ENCODE data around the gene L3MBTL1. TPM values are rescaled to one million over a fixed set of nuclear protein-coding genes. Genes with fewer than 3 reads are reported as not detected.

The L3MBTL1 gene
- total and polyA plus RNA-seq, 4 donors, result 22.1 to 52.8 (median 29.5) TPM

- no peak overlapping the region for H3K4me3 ChIP-seq (ENCODE audit: low read depth, low read length)
- 89% methylated on average over 16 of the region's 17 CpGs for WGBS (ENCODE audit: insufficient coverage)
- peaks cover 32% of the 10 kb centered on the region for H3K36me3 ChIP-seq (ENCODE audit: control insufficient read depth, insufficient read depth, low read length)
- H3K27ac ChIP-seq (ENCODE audit: low read depth, low read length), result no peak overlapping the region
- H3K4me1 ChIP-seq (ENCODE audit: control insufficient read depth, insufficient read depth, low read length), result no peaks in the 10 kb centered on the region
- no peaks in the 10 kb centered on the region for H3K9me3 ChIP-seq (ENCODE audit: control insufficient read depth, insufficient read depth, low read length)
- no peak for DNase-seq (ENCODE audit: low read depth in 4 of 6, low spot score in 6 of 6)
- H3K27me3 ChIP-seq (ENCODE audit: control insufficient read depth, insufficient read depth, low read length), result no peaks in the 10 kb centered on the region
Observed at GRCh38 chr20:43539975-43540672, 32.6 kb downstream of the L3MBTL1 start.

DNA sequence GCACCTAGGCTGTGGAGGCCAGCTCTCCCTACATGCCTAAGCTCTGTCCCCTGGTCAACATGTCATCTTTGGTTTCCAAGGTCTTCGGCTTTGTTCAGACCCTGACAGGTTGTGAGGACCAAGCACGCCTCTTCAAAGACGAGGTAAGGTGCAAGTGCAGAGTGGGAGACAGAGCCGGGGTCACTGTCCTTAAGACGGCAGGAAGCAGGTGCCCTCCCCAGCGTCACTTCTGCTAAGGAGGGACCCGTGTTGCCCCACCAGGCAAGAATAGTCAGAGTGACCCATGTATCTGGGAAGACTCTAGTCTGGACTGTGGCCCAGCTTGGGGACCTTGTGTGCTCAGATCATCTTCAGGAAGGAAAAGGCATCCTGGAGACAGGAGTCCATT, 33.2 kb downstream of the L3MBTL1 start:
- no peak overlapping the region for H3K4me3 ChIP-seq (ENCODE audit: low read depth, low read length)
- H3K36me3 ChIP-seq (ENCODE audit: control insufficient read depth, insufficient read depth, low read length), result peaks cover 30% of the 10 kb centered on the region
- no peak for DNase-seq (ENCODE audit: low read depth in 4 of 6, low spot score in 6 of 6)
- no peaks in the 10 kb centered on the region for H3K27me3 ChIP-seq (ENCODE audit: control insufficient read depth, insufficient read depth, low read length)
- H3K9me3 ChIP-seq (ENCODE audit: control insufficient read depth, insufficient read depth, low read length), result no peaks in the 10 kb centered on the region
- H3K27ac ChIP-seq (ENCODE audit: low read depth, low read length), result no peak overlapping the region
- 88% methylated on average over 7 of the region's 7 CpGs for WGBS (ENCODE audit: insufficient coverage)
- no peaks in the 10 kb centered on the region for H3K4me1 ChIP-seq (ENCODE audit: control insufficient read depth, insufficient read depth, low read length)

DNA sequence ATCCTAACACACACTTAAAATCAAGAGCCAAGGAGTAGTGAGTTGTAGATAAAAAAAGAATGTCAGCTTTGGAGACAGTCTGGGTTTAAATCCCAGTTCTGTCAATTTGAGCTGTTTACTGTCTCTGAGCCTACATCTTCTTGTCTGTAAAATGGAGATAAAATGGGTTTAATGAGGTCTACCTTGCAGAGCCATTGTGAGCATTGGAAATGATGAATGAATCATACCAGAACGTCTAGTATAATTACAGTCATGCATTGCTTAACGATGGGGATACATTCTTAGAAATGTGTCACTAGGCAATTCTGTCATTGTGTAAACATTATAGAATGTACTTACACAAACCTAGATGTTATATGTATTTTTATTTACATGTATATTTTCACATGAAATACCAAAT, 33.7 kb downstream of the L3MBTL1 start:
- Histone ChIP-seq H3K27me3 (ENCODE audit: control insufficient read depth, insufficient read depth, low read length) (no peaks in the 10 kb centered on the region), H3K4me1 (ENCODE audit: control insufficient read depth, insufficient read depth, low read length) (no peaks in the 10 kb centered on the region), H3K4me3 (ENCODE audit: low read depth, low read length) (no peak overlapping the region), H3K9me3 (ENCODE audit: control insufficient read depth, insufficient read depth, low read length) (no peaks in the 10 kb centered on the region), H3K27ac (ENCODE audit: low read depth, low read length) (no peak overlapping the region), H3K36me3 (ENCODE audit: control insufficient read depth, insufficient read depth, low read length) (peaks cover 24% of the 10 kb centered on the region)
- peak in 1 of 6 donors; percentile 3 for DNase-seq (ENCODE audit: low read depth in 4 of 6, low spot score in 6 of 6)
- WGBS (ENCODE audit: insufficient coverage), result no CpG with 5 or more reads among the region's 2 CpGs

GRCh38 chr20:43542161-43542560, 34.7 kb downstream of the L3MBTL1 start:
- Histone ChIP-seq H3K27ac (ENCODE audit: low read depth, low read length) (no peak overlapping the region), H3K4me1 (ENCODE audit: control insufficient read depth, insufficient read depth, low read length) (no peaks in the 10 kb centered on the region), H3K27me3 (ENCODE audit: control insufficient read depth, insufficient read depth, low read length) (no peaks in the 10 kb centered on the region), H3K4me3 (ENCODE audit: low read depth, low read length) (no peak overlapping the region), H3K36me3 (ENCODE audit: control insufficient read depth, insufficient read depth, low read length) (peaks cover 22% of the 10 kb centered on the region), H3K9me3 (ENCODE audit: control insufficient read depth, insufficient read depth, low read length) (no peaks in the 10 kb centered on the region)
- 100% methylated on average over 2 of the region's 5 CpGs for WGBS (ENCODE audit: insufficient coverage)
- no peak for DNase-seq (ENCODE audit: low read depth in 4 of 6, low spot score in 6 of 6)

DNA sequence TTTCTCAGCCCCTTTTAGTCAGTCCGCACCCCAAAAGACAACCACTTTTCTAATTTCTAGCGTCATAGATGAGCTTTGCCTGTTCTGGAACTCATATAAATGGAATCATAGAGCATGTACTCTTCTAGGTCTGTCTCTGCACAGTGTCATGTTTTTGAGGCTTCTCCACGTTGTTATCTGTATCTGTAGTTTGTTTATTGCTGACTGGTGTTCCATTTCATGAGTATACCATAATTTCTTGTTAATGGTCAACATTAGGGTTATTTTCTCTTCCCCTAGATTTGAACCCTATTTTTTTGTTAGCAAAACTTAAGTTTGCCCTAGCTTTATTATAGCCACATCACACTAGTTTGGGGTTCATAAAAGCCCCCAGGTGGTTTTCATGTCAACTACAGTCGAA, 35.2 kb downstream of the L3MBTL1 start:
- Histone ChIP-seq H3K27me3 (ENCODE audit: control insufficient read depth, insufficient read depth, low read length) (no peaks in the 10 kb centered on the region), H3K27ac (ENCODE audit: low read depth, low read length) (no peak overlapping the region), H3K4me1 (ENCODE audit: control insufficient read depth, insufficient read depth, low read length) (no peaks in the 10 kb centered on the region), H3K9me3 (ENCODE audit: control insufficient read depth, insufficient read depth, low read length) (no peaks in the 10 kb centered on the region), H3K36me3 (ENCODE audit: control insufficient read depth, insufficient read depth, low read length) (peaks cover 27% of the 10 kb centered on the region), H3K4me3 (ENCODE audit: low read depth, low read length) (no peak overlapping the region)
- no CpG with 5 or more reads among the region's 4 CpGs for WGBS (ENCODE audit: insufficient coverage)
- DNase-seq (ENCODE audit: low read depth in 4 of 6, low spot score in 6 of 6), result no peak

DNA sequence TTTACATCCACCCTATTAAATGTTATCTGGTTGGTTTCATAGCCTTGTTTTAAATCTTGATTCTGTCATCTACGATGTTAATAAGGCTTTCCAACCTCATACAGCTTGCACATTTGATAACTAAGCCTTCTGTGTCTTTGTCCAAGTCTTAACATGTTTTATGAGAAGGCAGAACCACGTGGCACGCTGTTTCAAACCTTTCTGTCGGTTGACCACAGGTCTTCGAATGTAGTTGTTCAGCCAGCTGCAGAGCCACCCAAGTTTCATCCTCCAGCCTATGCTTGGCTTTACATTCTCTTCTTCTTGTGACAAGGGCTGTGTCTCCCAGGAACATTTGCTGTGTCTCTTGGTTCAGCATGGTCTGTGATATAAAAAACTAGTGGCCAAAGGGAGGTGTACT, 35.6 kb downstream of the L3MBTL1 start:
- H3K27ac ChIP-seq (ENCODE audit: low read depth, low read length), result no peak overlapping the region
- DNase-seq (ENCODE audit: low read depth in 4 of 6, low spot score in 6 of 6), result no peak
- H3K4me1 ChIP-seq (ENCODE audit: control insufficient read depth, insufficient read depth, low read length), result no peaks in the 10 kb centered on the region
- H3K9me3 ChIP-seq (ENCODE audit: control insufficient read depth, insufficient read depth, low read length), result no peaks in the 10 kb centered on the region
- no peak overlapping the region for H3K4me3 ChIP-seq (ENCODE audit: low read depth, low read length)
- no peaks in the 10 kb centered on the region for H3K27me3 ChIP-seq (ENCODE audit: control insufficient read depth, insufficient read depth, low read length)
- 94% methylated on average over 5 of the region's 5 CpGs for WGBS (ENCODE audit: insufficient coverage)
- peaks cover 31% of the 10 kb centered on the region for H3K36me3 ChIP-seq (ENCODE audit: control insufficient read depth, insufficient read depth, low read length)

GRCh38 chr20:43544501-43544900, 37.0 kb downstream of the L3MBTL1 start:
- no peaks in the 10 kb centered on the region for H3K9me3 ChIP-seq (ENCODE audit: control insufficient read depth, insufficient read depth, low read length)
- H3K27ac ChIP-seq (ENCODE audit: low read depth, low read length), result no peak overlapping the region
- no peak for DNase-seq (ENCODE audit: low read depth in 4 of 6, low spot score in 6 of 6)
- no peaks in the 10 kb centered on the region for H3K27me3 ChIP-seq (ENCODE audit: control insufficient read depth, insufficient read depth, low read length)
- H3K4me1 ChIP-seq (ENCODE audit: control insufficient read depth, insufficient read depth, low read length), result no peaks in the 10 kb centered on the region
- WGBS (ENCODE audit: insufficient coverage), result 96% methylated on average over 9 of the region's 9 CpGs
- H3K36me3 ChIP-seq (ENCODE audit: control insufficient read depth, insufficient read depth, low read length), result peaks cover 33% of the 10 kb centered on the region
- H3K4me3 ChIP-seq (ENCODE audit: low read depth, low read length), result no peak overlapping the region

DNA sequence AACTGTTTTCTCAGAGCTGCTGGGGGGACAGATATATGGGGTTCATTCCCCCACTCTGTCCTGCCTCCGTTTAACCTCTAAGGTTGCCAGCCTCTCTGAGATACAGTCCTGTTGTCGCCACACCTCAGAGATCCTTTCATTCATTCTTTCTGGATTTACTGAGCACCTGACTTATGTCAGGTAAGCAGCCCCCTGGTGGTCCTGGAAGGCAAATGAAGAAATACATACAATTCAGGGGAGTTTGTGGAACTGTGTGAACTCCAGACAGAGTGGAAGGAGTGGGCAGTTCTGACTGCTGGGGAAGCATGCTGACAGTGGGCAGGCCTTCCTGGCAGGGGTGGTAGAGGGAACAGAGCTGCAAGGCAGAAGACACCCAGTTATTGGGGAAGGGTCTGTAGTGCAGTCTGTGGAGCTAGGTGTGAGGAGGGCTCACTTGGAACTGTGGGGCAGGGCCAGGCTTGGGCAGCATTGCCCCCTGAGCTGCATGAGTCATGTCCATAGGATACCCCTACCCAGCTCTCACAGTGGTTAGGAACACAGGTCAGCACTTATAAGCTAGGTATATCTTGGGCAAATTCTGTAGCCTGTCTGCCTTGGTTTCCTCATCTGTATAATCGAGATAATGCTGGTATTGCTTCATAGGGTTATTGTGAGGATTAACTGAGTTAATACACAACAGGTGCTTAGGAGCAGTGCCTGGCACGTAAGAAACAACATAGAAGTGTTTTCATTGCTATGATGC, 38.5 kb downstream of the L3MBTL1 start:
- H3K27ac ChIP-seq (ENCODE audit: low read depth, low read length), result no peak overlapping the region
- WGBS (ENCODE audit: insufficient coverage), result 93% methylated on average over 2 of the region's 4 CpGs
- H3K27me3 ChIP-seq (ENCODE audit: control insufficient read depth, insufficient read depth, low read length), result no peaks in the 10 kb centered on the region
- H3K36me3 ChIP-seq (ENCODE audit: control insufficient read depth, insufficient read depth, low read length), result peaks cover 20% of the 10 kb centered on the region
- DNase-seq (ENCODE audit: low read depth in 4 of 6, low spot score in 6 of 6), result no peak
- no peaks in the 10 kb centered on the region for H3K9me3 ChIP-seq (ENCODE audit: control insufficient read depth, insufficient read depth, low read length)
- H3K4me3 ChIP-seq (ENCODE audit: low read depth, low read length), result no peak overlapping the region
- H3K4me1 ChIP-seq (ENCODE audit: control insufficient read depth, insufficient read depth, low read length), result no peaks in the 10 kb centered on the region

DNA sequence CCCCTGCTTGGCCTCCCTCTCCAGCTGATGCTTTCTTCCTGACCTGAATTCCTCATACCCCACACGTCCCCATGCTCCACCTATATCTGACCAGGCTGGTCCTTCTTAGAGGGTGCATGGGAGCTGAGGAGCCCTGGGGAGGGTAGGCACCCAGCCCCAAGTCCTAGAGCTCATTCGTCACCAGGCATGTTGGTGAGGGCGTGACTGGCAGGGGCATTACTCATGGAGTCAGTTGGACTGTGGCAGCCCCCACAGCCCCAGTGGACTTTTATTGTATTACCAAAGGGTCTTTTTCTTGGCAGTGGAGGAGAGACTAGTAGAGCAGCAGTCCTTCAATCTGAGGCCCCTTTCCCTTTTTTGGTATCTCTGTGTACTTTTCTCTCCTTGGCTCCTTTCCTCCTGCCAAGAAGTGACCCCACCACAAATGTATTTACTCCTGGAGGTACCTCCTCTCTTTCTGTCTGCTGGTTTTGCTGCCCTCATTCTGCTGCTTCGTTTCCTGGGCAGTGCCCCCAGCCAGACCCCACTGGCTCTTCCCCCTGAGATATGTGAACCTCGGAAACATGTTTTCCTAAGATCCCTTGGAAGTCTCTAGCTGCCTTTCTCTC, 40.9 kb downstream of the L3MBTL1 start:
- Histone ChIP-seq H3K4me1 (ENCODE audit: control insufficient read depth, insufficient read depth, low read length) (no peaks in the 10 kb centered on the region), H3K36me3 (ENCODE audit: control insufficient read depth, insufficient read depth, low read length) (peaks cover 20% of the 10 kb centered on the region)
- 71% methylated on average over 4 of the region's 5 CpGs for WGBS (ENCODE audit: insufficient coverage)

More for the DNA sequence above, 40.9 kb downstream of the L3MBTL1 start:
- H3K4me3 ChIP-seq (ENCODE audit: low read depth, low read length), result no peak overlapping the region
- H3K27me3 ChIP-seq (ENCODE audit: control insufficient read depth, insufficient read depth, low read length), result no peaks in the 10 kb centered on the region
- DNase-seq (ENCODE audit: low read depth in 4 of 6, low spot score in 6 of 6), result no peak
- no peaks in the 10 kb centered on the region for H3K9me3 ChIP-seq (ENCODE audit: control insufficient read depth, insufficient read depth, low read length)
- H3K27ac ChIP-seq (ENCODE audit: low read depth, low read length), result no peak overlapping the region
